Colon (tissue), 2 donors: Measurements from ENCODE around the gene AOC2.

Experiments used
- FAIRE-seq: peaks from 2 replicates; lab custom pipeline; 2012; peaks lifted over from hg19 to GRCh38; lab: Jason Lieb, UNC
- donor health status: control.
- donor health status: control.

AOC2 gene

GRCh38 chr17:42844271-42844670 lies at the start of gene AOC2:
AOC2 (plus strand) TSS chr17:42844580; CDS start chr17:42844627, 47 bp downstream.
- no peak for FAIRE-seq

GRCh38 chr17:42795061-42795460 lies 49.3 kb upstream of the AOC2 start:
- no peak for FAIRE-seq

GRCh38 chr17:42795465-42795864 lies 48.9 kb upstream of the AOC2 start:
- no peak for FAIRE-seq

- FAIRE-seq, result no peak
Measured at GRCh38 chr17:42796066-42796758, 48.2 kb upstream of the AOC2 start.

- FAIRE-seq, result no peak
Measured at GRCh38 chr17:42797067-42798007, 47.0 kb upstream of the AOC2 start.

GRCh38 chr17:42798011-42798382 lies 46.4 kb upstream of the AOC2 start:
- FAIRE-seq, result no peak

- no peak for FAIRE-seq
Measured at GRCh38 chr17:42798383-42799380, 45.7 kb upstream of the AOC2 start, which contains the start of the genes CNTD1 and COA3. CNTD1 (plus strand) TSS chr17:42798861; CDS start chr17:42799068, 207 bp downstream. COA3 (minus strand) TSS chr17:42798704; CDS start chr17:42798681, 23 bp downstream.

- FAIRE-seq, result no peak
Measured at GRCh38 chr17:42803074-42803883, 41.1 kb upstream of the AOC2 start.

GRCh38 chr17:42804918-42805367 lies 39.4 kb upstream of the AOC2 start:
- FAIRE-seq, result no peak

GRCh38 chr17:42806249-42806648 lies 38.1 kb upstream of the AOC2 start:
- peak; percentile 33 for FAIRE-seq

- no peak for FAIRE-seq
Measured at GRCh38 chr17:42809250-42809649, 35.1 kb upstream of the AOC2 start.

GRCh38 chr17:42814633-42815399 lies 29.6 kb upstream of the AOC2 start:
- no peak for FAIRE-seq

- FAIRE-seq, result no peak
Measured at GRCh38 chr17:42817866-42818265, 26.5 kb upstream of the AOC2 start.

- FAIRE-seq, result no peak
Measured at GRCh38 chr17:42818379-42818778, 26.0 kb upstream of the AOC2 start.

- FAIRE-seq, result no peak
Measured at GRCh38 chr17:42819939-42820535, 24.3 kb upstream of the AOC2 start.

- FAIRE-seq, result no peak
Measured at GRCh38 chr17:42821176-42821575, 23.2 kb upstream of the AOC2 start.

GRCh38 chr17:42827472-42827871 lies 16.9 kb upstream of the AOC2 start:
- no peak for FAIRE-seq

GRCh38 chr17:42830971-42831370 lies 13.4 kb upstream of the AOC2 start:
- no peak for FAIRE-seq

GRCh38 chr17:42832213-42832933 lies 12.0 kb upstream of the AOC2 start:
- no peak for FAIRE-seq
